NCI-H2227 treated with DMSO at 0.1 percent for 48 hours (cell line): ENCODE results near the gene STIL.
A peak's percentile ranks its signal among the peaks of the same experiment; 100 is the strongest.

Experiments used
- DNase-seq: peaks from one replicate; lab custom pipeline; 2025; lab: John Stamatoyannopoulos, UW

The STIL gene

DNA sequence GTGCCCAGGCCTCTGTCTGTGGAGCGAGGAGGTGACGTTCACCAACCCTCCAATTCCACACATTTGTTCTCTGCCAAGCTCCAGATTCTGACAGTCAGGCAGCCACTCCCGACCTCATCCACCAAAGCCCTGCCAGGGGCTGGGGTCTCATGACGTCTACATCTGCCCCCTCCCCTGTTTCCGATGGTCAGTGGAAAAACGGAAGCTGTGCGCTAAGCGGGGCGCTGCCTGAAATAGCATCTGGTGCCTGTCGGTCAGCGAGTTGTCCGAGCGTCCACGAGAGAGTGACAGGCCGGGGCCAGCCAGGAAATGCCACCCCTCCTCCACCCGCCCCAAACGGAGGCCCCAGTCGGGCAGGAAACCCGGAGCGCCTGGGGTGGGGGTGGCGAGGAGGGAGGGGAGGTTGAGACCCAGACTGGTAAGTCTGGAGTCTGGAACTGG is 78.7 kb downstream of the STIL start:
- no peak for DNase-seq

DNA sequence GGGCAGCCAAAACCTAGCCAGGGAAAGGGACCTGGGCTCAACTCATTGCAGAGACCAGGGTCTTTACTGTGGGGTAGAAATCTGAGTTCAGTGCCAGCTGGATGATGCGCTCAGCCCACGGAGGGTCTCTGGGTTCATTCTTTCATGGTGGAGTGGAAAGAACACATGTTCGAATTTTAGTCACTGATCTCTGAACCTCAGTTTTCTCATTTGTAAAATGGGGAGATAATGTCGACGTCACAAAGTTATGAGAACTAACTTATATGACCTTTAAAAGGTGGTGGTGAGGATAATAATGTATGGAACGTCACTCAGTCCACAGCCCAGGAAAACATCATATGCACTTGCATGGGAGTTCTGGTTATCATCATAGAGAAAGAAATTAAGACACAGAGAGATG is 80.8 kb downstream of the STIL start:
- no peak for DNase-seq

DNA sequence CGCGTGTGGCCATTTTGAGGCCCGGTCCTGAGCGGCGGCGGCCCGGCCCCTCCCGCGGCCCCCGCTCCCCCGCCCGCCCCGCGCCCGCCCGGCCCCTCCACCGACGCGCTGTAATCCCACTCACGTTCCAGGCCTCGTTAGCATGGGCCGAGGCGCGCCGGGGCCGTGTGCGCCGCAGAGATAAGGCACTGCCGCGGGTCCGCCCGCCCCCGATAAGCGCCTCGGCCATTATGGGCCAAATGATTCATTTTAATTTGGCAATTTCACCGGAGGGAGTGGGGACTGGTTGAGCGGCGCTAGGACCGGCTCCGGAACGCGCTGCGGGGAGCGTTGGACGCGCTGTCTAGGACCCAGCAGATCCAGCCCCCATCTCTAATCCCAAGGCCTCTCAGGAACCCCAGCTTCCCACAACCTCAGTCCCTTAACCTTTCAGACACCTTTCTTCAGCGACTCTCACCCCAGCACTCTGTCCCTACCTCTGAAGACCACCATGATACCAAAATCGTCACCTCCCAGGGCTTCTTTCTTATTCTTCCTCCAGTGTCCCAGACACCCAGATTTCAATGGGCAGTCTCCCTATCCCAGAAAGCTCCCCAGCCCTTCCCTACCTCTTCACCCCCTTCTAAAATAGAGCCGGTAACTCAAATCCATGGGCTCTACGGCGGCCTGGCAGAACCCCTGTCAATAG is 81.6 kb downstream of the STIL start, which contains the start of gene TAL1:
Gene TAL1 (minus strand): TSS at position 39 of the 688 bp plus-strand sequence. CDS start 6,337 bp downstream, outside the sequence.
- DNase-seq, result peak; percentile 59

DNA sequence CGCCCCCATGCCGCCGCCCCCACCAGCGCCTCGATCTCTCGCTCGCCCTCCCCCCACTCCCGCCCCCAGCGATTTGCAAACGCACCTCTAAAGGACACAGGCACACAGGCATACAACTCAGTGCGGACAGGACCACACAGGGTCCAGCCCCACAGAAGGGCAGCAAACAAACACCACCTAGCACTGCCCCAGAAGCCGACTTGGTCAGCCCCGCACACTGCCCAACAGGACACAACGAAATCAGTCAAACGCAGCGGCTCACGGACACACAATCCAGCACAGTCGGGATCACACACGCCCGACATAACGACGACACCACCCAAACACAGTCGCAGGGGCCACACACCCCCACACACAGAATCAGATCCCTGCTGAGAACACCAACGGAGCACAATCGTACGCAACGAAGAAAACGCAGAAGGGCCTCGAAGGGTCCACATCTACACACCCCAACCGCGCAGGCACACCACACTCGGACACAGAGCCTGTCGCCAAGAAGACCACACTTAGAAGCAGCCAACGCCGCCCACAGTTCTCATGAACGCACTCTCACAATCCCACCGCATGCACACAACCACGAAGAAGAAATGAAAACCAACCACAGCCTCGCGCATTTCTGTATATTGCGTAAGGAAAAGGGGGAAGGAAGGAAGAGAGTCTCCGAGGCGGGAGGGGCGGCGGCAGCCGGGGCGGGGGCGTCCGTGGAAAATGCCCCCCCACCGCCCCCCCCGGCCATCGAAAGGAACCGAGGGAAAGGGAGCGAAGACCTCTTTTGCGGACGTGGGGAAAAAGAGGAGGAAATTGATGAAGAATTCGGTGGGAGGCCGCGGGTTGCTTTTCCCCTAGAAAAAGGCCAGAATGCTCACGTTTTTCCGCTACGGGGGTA is 82.4 kb downstream of the STIL start:
- peak; percentile 67 for DNase-seq

DNA sequence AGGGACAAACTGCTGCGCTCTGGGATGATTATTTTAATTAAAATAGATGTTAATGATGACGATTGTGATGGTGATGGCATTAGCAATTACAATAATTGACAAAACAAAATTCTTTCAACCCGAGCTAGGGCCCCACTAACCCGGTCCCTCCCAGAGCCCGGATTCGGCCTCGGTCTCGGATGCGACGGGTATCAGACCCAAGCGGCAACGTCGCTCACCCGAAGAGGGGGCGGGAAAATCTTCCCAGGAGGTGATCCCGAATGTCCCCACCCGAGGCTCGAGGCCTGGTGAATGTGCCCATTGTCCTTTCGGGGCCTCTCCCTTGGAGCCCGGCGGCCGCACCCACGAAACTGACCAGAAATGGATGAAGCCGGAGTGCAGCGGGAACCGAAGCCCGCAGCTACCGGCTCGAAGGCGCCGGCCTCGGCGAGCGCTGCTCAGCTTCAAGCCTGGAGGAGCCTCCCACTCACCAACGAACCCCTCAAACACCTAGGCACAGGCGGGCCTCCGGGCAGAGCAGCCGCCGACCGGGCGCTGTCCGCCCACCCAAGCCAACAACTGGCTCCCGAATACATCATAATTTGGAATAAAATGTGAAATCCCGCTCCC is 83.2 kb downstream of the STIL start:
- DNase-seq, result peak; percentile 54

DNA sequence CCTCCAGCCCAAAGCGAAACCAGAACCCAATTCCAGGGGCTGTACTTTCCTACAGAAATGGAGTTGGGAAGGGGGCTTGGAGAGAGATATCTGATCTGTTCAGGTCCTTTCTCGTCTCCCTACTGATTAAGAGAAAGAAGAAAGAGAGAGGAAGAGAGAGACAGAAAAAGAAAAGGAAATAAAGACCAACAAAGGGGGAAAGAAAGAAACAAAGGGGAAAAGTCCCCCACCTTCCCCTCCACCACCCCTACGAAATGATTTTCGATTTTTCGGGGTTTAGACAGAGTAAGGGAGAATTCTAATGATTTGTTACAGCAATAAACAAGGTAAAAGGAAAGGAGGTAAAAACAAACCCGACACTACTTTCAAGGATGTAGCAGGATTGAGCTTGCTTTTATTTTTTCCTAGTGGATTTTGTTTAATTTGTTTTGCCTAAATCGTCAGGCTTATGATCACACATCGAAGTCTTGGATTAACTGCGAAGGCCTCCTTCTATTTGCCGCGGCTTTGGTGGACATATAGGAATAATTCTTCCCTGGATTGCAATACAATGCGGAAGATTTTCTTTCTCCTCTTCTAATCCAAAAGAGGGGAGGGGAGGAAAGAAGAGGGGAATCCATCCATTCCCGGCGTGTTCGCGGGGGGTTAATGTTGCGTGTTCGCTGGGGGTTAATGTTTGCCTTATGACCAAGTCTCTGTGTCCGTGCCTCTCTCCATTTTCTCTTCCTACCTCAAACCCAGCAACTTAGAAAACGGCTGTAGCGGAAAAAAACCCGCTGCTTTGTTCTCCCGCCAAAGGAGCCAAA is 83.9 kb downstream of the STIL start:
- peak; percentile 51 for DNase-seq

DNA sequence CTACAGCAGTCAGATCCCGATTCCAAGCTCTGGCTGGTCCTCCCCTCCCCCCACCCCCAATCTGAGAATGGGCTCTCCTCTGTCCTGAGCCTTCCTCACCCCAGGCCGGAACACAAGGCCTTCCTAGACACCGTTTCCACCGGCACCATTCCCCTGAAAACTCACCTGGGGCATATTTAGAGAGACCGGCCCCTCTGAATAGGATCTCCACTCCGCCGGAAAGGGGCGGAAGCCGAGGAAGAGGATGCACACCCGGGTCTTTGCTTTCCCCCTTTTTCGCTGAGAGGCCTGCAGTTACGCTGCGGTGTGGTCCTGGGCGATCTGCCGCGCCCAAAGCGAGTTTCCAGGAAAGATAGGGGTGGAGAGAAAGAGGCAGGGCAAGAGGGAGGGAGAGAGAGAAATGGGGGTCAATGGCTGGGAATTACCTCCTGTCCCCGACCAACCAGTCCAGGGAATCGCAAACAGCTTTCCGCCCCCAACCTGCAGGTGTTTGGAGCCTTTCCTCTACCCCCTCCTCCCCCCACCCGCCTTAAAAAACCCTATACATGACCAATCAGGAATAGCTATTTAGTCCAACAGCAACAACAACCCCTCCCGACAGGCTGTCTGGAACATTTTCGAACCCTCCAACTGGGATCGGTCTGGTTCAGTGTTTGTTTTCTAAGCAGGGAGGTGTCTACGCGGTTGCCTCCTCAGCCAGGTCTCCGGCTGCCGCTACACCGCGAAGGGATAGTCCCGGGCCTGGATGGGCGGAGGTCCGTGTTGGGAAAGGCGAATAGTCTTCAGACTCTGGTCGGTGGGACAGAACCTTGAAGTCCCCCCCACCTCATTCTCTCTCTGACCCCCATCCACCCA is 84.7 kb downstream of the STIL start:
- DNase-seq, result no peak

DNA sequence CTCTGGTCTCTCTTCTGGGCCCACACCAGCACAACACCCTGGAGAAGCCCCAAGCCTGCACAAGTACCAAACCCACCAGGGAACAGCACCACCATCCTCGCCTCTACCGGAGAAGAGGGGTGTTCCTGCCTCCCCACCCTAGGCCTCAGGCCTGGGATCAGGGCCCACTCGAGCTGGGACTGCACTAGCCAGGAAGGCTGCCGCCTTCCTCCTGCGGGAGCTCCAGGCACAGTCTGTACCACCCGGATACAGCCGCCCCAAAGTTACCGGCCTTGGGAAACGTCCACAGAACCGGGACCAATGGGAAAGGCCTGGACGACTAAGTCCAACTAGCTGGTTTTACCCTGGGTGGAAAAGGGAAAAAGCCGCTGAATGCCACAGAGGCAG is 85.3 kb downstream of the STIL start:
- DNase-seq, result no peak

DNA sequence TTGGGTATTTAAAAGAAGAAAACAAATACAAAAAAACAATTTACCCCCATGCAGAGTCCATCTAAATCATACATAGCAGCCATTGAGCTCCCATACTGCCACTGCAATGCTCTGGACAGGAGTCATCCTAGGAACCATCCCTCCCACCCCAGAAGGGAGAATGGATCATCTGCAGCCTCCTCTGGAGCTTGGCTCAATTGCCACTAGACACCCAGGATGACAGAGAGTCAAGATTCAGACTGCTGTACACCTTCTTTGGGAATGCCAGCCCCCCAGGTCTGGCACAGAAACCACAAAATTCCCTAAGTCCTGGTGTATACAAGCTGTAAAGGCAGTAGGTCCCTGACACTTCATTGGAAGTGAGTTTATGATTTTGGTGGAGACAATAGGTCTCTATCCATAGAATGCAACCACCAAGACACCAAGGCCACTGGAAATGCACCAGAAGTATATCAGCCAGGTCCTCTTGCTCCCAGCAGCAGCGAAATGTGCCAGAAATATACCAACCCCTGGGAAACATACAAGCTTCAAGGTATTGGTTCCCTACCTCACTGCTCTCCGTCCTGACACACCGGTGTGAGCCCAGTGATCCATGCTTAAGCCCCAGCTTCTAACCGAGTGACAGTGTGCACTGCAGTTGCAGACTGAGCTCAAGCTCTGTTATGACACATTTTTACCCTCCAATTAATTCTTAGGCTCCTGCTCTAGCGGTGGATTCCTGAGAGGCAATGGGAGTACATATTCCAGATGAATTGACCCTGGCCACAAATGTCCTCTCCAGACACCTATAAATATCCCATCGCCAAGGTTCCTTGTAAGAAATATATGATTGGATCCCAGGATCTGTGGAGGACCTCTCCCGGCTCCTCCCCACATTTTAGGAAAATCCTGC is 86.4 kb downstream of the STIL start:
- DNase-seq, result no peak

DNA sequence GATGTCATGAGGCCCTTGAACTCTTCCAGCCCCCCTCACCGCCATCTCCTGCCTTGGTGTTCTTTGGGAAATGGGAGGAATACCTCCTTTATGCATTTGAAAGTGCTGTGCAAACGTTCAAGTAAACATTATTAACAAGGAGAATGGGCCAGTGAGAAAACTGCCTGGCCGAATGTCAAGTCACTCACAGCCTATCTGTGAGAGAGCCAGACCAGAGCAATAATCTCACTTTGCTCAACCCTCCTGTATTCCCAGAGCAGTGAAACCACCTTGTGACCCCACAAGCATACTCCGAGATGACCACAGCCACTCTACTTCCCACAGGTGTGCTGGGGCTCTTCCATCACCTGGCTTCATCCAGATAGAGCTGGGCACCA is 87.1 kb downstream of the STIL start:
- DNase-seq, result no peak

DNA sequence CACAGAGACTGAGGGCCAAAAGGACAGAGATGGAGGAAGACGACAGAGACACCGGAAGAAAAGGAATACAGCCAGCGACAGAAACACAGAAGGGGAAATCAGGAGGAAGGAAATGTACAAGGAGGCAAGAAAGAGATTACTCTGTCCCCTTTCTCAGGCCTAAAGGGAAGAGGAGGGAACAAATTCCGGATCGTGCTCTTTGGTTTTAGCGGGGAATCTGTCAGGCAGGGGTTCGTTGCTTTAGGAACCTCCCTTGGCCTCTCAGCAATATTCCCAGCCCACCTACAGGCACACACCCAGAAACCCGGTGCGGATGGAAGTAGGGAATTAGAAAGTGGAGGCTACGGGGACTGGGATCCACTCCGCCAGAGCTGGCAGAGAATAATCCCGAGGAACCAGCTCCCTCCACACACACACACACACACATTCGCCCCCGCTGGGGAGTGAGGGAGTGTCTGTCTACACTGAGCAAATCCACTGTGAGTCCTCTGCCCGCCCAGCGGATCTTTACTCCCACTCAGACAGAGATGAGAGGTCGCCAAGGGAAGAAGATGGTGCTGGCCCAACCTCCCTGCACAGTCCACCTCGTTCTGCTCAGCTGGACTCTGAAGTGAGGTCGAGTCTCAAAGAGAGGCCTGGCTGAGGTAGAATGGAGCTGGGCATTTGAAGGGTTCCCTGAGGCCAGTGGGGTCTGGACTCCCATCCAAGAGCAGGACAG is 87.7 kb downstream of the STIL start:
- peak; percentile 42 for DNase-seq

DNA sequence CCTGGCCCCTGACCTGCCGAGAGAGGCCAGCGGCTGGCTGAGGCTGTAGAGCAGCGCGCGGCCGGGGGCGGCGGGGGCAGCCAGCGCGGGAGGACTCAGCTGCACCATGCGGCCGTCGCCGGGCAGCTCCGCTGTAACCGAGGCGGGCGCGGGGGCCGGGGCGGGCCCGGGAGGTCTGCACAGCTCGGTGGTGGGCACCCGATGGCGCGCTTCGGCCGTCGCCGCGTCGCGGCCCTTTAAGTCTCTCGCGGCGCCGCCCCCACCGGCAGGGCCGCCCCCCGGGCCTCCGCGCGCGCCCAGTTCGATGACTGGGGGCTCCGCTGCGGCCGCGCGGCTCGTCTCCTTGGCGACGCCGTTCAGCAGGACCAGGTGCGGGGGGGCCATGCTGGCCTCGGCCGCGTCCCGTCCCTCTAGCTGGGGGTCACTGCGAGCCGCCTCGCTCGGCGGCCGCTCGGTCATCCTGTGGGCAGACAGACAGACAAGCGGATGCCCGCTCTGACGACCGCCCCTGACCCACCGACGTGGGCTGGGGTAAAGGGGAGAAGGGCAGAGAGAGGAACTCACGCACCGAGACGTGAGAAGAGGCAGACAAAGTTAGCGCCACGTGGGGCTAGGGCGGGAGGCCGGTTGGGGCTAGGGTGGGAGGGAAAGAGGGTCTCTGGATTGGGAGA is 88.4 kb downstream of the STIL start:
- peak; percentile 39 for DNase-seq

DNA sequence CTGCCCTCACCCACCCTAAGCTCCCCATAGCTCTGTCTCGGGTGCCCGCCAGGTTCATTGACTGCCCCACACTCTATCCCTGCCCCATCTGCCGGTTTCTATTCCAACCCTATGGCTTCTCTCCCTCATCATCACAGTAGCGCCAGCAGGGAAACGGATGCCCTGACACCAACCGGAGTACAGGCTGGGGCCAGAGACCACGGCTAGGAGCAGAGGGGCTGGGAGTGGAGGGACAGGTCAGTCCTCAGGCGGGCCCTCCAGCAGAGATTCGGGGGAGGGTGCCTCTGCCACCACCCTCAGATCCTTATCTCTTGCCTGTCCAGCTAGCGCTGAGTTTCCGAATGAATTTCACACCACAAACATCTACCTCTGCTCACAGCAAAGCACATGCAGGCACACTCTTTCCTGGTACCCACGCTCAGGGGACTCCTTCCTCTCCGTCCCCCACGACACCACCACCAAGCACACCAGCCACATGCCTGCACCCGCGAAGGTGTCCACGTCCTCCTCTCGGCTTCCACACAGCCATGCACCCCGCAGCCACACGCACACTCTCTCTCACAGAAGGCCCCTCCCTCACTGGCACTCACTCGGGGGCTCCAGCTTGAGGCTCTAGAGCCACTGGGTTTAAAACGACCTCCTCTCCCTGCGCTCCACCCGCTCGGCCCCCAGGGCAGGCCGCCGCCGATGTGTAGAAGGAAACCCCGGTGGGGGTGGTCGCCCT is 89.1 kb downstream of the STIL start:
- no peak for DNase-seq

DNA sequence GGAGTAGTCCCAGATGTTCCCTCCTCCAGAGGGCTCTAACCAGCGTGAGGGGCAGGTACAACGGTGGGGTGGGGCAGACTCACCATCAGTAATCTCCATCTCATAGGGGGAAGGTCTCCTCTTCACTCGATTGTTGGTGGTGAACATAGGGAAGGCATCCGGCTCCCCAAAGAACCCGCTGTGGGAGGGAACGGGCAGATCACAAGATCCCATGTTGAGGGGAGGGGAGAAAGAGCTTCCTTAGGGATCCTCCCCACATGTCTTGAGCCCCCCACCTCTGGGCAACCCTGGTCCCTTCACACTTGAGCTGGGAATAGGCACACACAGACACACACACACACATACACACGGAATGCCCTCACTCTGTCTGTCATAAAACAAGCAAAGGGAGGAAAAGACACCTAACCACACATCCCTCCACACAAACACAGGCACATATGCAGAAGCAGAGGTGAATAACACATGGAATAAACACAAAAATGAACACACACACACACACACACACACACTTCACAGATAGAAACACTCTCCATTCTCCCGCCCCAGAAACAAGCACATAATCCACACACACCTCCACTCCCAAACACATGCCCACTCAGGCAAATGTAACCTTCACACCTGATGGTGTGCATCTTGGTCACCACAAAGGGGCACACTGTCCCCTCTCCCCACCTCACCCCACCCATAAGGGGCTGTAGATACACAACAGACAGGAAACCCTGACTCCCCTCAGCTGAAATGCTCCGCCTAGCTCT is 89.8 kb downstream of the STIL start:
- DNase-seq, result no peak

DNA sequence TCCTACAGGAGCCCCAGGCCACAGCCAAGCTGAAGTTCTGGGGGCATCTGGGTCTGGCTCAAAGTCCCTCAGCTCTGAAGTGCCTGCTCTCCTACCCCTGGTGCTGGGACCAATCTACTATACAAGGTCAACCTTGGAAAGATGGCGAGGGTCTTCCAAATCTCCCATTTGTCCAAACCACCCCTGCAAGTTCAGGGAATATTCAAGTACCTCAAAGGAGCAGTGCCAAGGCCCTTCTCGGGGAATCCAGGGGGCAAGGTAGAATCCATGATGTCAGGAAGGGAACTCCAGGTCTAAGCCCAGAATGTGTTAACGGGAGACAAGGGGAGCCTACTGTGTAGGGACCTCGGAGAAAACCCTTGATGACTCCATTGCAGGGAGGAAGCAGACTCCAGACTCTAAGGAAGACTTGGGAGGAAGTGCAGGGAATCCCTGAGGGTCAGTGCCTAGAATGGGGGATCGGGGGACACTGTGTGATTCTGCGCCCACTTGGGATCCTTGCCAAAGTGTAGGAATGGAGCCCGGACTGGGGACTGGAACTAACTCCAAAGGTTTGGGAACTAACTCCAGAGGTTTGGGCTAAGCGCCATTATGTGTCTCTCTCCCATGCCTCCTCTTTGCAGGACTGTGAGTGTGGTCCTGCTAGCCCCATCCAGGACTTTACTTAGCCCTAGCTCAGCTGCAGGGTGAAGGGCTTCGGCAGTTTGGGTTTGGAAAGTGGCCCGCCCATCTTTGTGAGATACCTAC is 90.6 kb downstream of the STIL start:
- no peak for DNase-seq

DNA sequence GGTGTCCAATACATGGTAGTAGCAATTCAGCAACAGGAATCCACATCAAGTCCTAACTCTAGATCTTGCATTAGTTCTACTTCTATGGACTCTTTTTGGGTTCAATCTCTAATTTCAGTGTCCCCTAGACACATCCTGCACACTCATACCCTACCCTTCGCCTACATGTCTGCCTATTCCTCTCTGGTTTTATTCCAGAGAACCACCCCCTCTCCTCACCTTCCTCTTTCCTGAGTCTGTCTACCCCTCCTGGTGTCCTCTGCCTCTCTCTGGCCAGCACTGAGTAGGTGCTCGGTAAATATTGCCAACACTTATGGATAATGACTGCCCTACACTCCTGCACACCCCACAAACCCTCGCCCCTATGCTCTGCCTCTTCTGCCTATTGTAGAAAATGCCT is 91.5 kb downstream of the STIL start:
- DNase-seq, result no peak
